GM12874 (cell line): ENCODE measurements around the gene KRTAP4-11.
"Not testable (repeated sequence)": the region's sequence is repeated elsewhere in the genome, so short reads cannot be mapped to it uniquely, and the experiment has no call there.

Experiments used
- TF ChIP-seq, protein P1 (sequence below): IDR thresholded peaks from 2 replicates; pipeline ENCODE4 v1.5.1; 2011; ENCODE audit warnings: low read depth, mild to moderate bottlenecking, control low read depth, low read length, moderate library complexity; ENCODE audit not compliant: insufficient read depth

The KRTAP4-11 gene

DNA sequence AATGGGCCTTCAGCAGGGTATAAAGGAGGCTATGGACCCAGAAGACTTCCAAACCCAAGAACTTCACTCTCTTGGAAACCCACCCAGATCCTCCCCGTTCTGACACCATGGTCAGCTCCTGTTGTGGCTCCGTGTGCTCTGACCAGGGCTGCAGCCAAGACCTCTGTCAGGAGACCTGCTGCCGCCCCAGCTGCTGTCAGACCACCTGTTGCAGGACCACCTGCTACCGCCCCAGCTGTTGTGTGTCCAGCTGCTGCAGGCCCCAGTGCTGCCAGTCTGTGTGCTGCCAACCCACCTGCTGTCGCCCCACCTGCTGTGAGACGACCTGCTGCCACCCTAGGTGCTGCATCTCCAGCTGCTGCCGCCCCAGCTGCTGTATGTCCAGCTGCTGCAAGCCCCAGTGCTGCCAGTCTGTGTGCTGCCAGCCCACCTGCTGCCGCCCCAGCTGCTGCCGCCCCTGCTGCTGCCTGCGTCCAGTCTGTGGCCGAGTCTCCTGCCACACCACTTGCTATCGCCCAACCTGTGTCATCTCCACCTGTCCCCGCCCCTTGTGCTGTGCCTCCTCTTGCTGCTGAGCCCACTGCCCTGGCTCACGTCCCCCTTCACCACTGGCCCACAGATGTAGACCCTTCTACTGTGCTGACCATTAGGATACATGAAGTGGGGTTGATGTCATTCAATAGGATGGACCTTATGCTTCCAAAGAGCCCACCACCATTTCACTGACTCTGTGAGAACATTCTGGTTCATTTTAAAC lies 33.9 kb downstream of the KRTAP4-11 start, which contains the start of gene KRTAP4-7:
KRTAP4-7 (plus strand) TSS at position 51 of the 757 bp plus-strand sequence; CDS start at position 108, 57 bp downstream.
- TF ChIP-seq, protein P1, sequence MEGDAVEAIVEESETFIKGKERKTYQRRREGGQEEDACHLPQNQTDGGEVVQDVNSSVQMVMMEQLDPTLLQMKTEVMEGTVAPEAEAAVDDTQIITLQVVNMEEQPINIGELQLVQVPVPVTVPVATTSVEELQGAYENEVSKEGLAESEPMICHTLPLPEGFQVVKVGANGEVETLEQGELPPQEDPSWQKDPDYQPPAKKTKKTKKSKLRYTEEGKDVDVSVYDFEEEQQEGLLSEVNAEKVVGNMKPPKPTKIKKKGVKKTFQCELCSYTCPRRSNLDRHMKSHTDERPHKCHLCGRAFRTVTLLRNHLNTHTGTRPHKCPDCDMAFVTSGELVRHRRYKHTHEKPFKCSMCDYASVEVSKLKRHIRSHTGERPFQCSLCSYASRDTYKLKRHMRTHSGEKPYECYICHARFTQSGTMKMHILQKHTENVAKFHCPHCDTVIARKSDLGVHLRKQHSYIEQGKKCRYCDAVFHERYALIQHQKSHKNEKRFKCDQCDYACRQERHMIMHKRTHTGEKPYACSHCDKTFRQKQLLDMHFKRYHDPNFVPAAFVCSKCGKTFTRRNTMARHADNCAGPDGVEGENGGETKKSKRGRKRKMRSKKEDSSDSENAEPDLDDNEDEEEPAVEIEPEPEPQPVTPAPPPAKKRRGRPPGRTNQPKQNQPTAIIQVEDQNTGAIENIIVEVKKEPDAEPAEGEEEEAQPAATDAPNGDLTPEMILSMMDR: not testable (repeated sequence)

DNA sequence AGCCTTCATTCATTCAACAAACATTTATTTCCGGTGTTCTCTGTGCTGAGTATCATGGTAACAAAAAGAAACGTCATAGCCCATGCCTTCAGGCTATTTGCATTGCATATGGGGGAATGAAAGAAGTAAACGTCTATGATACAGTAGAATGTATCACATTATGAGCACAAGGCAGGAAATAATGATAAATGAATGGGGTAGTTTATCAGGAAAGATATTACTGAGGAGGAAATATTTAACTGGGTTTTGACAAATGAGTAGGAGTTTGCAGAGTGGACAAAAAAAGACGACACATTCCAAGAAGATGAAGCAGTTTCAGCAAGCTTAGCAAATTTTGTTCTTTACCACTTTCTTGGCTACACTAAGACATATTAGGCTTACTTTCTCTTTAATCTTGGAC lies 35.5 kb downstream of the KRTAP4-11 start:
- TF ChIP-seq, protein P1: no peak

DNA sequence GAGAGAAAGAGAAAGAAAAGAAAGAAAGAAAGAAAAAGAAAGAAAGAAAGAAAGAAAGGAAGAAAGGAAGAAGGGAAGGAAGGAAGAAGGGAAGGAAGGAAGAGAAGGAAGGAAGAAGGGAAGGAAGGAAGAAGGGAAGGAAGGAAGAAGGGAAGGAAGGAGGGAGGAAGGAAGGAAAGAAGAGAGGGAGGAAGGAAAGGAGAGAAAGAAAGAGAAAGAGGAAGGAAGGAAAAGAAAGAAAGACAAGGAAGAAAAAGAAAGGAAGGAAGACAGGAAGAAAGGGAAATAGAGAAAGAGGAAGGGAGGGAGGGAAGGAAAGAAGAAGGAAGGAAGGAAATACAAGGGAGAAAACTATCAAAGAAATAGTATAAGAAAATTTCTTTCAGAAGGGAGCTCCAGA lies 41.4 kb downstream of the KRTAP4-11 start:
- TF ChIP-seq, protein P1: no peak

DNA sequence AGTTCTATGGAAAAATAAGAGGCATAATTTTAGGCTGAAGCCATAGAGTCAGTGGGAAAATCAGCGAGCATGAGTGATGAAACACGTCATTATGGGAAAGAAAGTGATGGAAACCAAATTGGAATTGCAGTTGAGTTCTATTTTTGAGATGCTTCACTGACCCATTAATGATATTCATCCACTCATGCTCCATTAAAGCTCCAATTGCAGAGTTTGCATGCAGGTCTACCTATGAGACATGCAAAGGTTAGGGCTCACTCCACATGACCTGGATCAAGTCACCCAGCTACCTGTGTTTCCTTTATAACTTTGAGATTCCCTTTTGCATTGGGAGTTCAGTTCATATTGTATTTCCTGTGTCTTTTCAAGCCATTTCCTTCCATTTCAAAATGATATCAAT lies 44.5 kb downstream of the KRTAP4-11 start:
- TF ChIP-seq, protein P1: no peak

DNA sequence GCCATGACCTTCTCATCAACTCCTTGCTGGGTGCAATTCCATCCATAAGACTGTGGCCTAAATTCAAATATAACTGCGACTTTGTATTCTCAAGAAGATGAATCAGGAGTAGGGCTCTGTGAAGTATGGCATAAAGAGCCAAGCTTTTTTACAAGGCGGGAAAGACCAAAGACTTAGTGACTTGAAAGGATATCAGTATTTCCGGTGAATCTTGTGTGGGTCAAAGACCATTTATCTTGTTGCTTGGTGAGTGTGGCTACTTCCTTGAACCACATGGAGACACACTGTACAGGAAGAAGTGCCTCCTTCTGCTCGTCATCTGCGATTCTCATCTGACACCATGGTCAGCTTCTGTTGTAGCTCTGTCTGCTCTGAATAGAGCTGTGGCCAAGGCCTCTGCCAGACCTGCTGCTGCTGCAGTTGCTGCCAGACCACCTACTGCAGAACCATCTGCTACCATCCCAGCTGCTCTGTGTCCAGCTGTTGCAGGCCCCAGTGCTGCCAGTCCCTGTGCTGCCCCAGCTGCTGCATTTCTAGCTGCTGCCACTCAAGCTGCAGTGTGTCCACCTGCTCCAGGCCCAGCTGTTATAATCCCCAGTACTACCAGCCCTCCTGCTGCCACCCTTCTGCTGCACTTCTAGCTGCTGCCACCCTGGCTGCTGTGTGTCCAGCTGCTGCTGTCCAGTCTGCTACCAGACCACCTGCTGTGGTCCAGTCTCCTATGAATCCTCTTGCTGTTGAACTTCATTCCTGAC lies 46.4 kb downstream of the KRTAP4-11 start:
- TF ChIP-seq, protein P1: no peak

DNA sequence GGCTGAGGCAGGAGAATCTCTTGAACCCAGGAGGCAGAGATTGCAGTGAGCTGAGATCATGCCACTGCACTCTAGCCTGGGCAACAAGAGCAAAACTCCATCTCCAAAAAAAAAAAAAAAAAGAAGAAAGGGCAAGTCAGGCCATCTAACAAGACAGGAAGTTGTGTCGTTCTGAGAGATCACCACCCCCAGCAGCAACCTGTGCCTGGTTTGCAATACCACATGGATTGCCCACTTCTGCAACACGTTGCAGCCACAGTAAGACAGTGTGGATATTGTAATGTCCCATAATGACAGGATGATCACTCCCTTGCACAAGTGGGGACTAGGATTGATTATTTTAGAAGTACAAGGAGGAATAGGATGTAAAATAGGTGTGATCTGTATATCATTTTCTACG lies 49.1 kb downstream of the KRTAP4-11 start:
- TF ChIP-seq, protein P1: no peak

DNA sequence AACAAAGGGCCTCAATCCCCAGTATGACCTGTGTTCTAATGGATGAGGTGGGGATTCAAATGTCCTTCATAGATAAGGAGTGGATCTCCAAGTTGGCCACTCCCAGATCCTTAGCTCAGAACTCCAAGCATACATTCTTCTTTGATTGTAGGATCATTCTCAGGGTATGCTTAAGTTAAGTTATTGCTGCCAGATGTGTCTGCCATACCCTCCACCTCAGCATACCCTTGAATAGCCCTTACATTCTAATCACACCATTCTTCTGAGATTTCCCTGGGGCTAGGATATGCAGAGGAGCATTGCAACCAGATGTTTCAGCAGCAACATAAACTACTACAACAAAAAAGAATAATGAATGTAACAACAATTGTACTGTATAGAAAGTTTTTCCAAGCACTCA lies 50.9 kb downstream of the KRTAP4-11 start:
- TF ChIP-seq, protein P1: no peak
